HepG2 (cell line): Measurements from ENCODE around the gene GALNT18. TPM values are rescaled to one million over a fixed set of nuclear protein-coding genes. Genes with fewer than 3 reads are reported as not detected.

Experiments used
- ATAC-seq: fragments of 200-7000 bp; cut with Tn5 transposase; 3 replicates; pipeline ENCODE4 v1.9.1; 2020; ENCODE audit warnings: mild to moderate bottlenecking, moderate library complexity
- BruUV-seq: library from RNA; stranded (reverse); fragments of 400-500 nt; replicated peaks from 2 replicates; lab custom pipeline; 2021; lab: Mats Ljungman, UMichigan
- CTCF ChIA-PET: fragments of 300-600 bp; formaldehyde crosslinking; extraction: SDS; loops from one replicate; lab custom pipeline; 2021; ENCODE audit warnings: low total read pairs, inconsistent platforms, low intra/inter-chr PET ratio; lab: Yijun Ruan, JAX
- POLR2A ChIA-PET: fragments of 350-600 bp; sonication (Branson Sonifier 250); formaldehyde crosslinking; loops from one replicate; lab custom pipeline; 2020; ENCODE audit warnings: antibody characterized with exemption, inconsistent platforms; lab: Yijun Ruan, JAX
- DNase-seq: peaks from one replicate; pipeline ENCODE4 v3.0.0-alpha.2; 2015; ENCODE audit warnings: low spot score
- FAIRE-seq: peaks from 3 replicates; lab custom pipeline; 2011; peaks lifted over from hg19 to GRCh38; lab: Jason Lieb, UNC
- H2AFZ ChIP-seq: one replicate; pipeline ENCODE4 v1.6.1; 2011; ENCODE audit warnings: low read length, inconsistent platforms
- H3K27ac ChIP-seq: fragments of 300-600 bp; 3 replicates; pipeline ENCODE4 v1.8.0; 2011; ENCODE audit warnings: mixed run types, mild to moderate bottlenecking, mixed read lengths, low read length, inconsistent platforms; ENCODE audit not compliant: insufficient read depth; ENCODE audit errors: extremely low read length
- H3K27me3 ChIP-seq, 2 experiments: fragments of 200-600 bp in 1 of 2; 2 replicates in 1 of 2; 3 replicates in 1 of 2; pipeline versions ENCODE4 v1.6.0 to v1.8.0; 2011; ENCODE audit warnings: low read length in 2 of 2, mild to moderate bottlenecking in 2 of 2, moderate library complexity in 2 of 2, inconsistent platforms in 1 of 2; ENCODE audit not compliant: insufficient read depth in 2 of 2, control insufficient read depth in 1 of 2
- H3K36me3 ChIP-seq, 2 experiments: fragments of 200-600 bp in 1 of 2; replicated peaks in 1 of 2; 2 replicates in 1 of 2; 3 replicates in 1 of 2; pipeline versions ENCODE4 v1.5.1 to v1.8.0; 2011; ENCODE audit warnings: low read length in 2 of 2, inconsistent platforms in 1 of 2; ENCODE audit not compliant: insufficient read depth in 2 of 2, control insufficient read depth in 1 of 2
- H3K4me1 ChIP-seq: 2 replicates; pipeline ENCODE4 v1.5.1; 2012; ENCODE audit warnings: low read length, inconsistent platforms; ENCODE audit not compliant: insufficient read depth
- H3K4me2 ChIP-seq: 2 replicates; pipeline ENCODE4 v1.6.0; 2011; ENCODE audit warnings: low read depth, low read length, inconsistent platforms
- H3K4me3 ChIP-seq, 3 experiments: fragments of 200-600 bp in 1 of 3; sonication (generic), shearing (Covaris generic) in 1 of 3; replicated peaks in 1 of 3; 2 replicates each; pipeline ENCODE4 v1.5.1; 2011 to 2016; ENCODE audit warnings: low read length in 3 of 3, inconsistent platforms in 2 of 3, low read depth in 2 of 3, mild to moderate bottlenecking in 2 of 3, control low read depth in 1 of 3, mixed read lengths in 1 of 3; ENCODE audit not compliant: insufficient read depth in 1 of 3
- H3K79me2 ChIP-seq: one replicate; pipeline ENCODE4 v1.6.1; 2011; ENCODE audit warnings: low read length, inconsistent platforms; ENCODE audit not compliant: insufficient read depth
- H3K9ac ChIP-seq: 2 replicates; pipeline ENCODE4 v1.6.0; 2011; ENCODE audit warnings: mild to moderate bottlenecking, low read depth, low read length, inconsistent platforms; ENCODE audit not compliant: insufficient read depth
- H3K9me3 ChIP-seq: 2 replicates; pipeline ENCODE4 v1.5.1; 2012; ENCODE audit warnings: mild to moderate bottlenecking, low read length
- H4K20me1 ChIP-seq: 2 replicates; pipeline ENCODE4 v1.6.0; 2011; ENCODE audit warnings: inconsistent platforms, mild to moderate bottlenecking, low read length, moderate library complexity; ENCODE audit not compliant: insufficient read depth
- BRF2 ChIP-seq: sonication (generic); formaldehyde crosslinking; IDR thresholded peaks from 2 replicates; pipeline ENCODE4 v1.8.1; 2022; ENCODE audit warnings: mild to moderate bottlenecking, missing genetic modification reagents
- CSRNP1 ChIP-seq: sonication (generic); formaldehyde crosslinking; IDR thresholded peaks from 2 replicates; pipeline ENCODE4 v1.8.1; 2023; ENCODE audit warnings: mild to moderate bottlenecking, missing genetic modification reagents
- DR1 ChIP-seq: sonication (generic); formaldehyde crosslinking; IDR thresholded peaks from 2 replicates; pipeline ENCODE4 v1.8.0; 2021; ENCODE audit warnings: mild to moderate bottlenecking, missing genetic modification reagents, inconsistent platforms
- E2F5 ChIP-seq: sonication (generic); formaldehyde crosslinking; conservative IDR thresholded peaks from 2 replicates; pipeline ENCODE4 v1.4.0; 2020; ENCODE audit warnings: missing genetic modification reagents
- IRF9 ChIP-seq: sonication (generic); formaldehyde crosslinking; IDR thresholded peaks from 2 replicates; pipeline ENCODE4 v1.8.0; 2022; ENCODE audit warnings: missing genetic modification reagents, mild to moderate bottlenecking, borderline replicate concordance
- MTERF4 ChIP-seq: sonication (generic); formaldehyde crosslinking; IDR thresholded peaks from 2 replicates; pipeline ENCODE4 v1.8.0; 2023; ENCODE audit warnings: mild to moderate bottlenecking, missing genetic modification reagents
- NBN ChIP-seq: fragments of 450-650 bp; conservative IDR thresholded peaks from 2 replicates; pipeline ENCODE4 v1.6.1; 2017
- NR2F1 ChIP-seq, 2 experiments: fragments of 450-650 bp in 1 of 2; formaldehyde crosslinking in 1 of 2; IDR thresholded peaks; 2 replicates each; pipeline versions ENCODE4 v1.5.0 to v1.6.1; 2016 to 2020; ENCODE audit warnings: mild to moderate bottlenecking in 1 of 2, missing compliant biosample characterization in 1 of 2, missing genetic modification reagents in 1 of 2, moderate library complexity in 1 of 2
- PCBP2 ChIP-seq: fragments of 200-400 bp; formaldehyde crosslinking; optimal IDR thresholded peaks from 2 replicates; pipeline ENCODE3; 2018; ENCODE audit warnings: low read length, low read depth; ENCODE audit not compliant: poor library complexity, severe bottlenecking
- ZMAT5 ChIP-seq: sonication (generic); formaldehyde crosslinking; IDR thresholded peaks from 2 replicates; pipeline ENCODE4 v1.5.0; 2020; ENCODE audit warnings: mild to moderate bottlenecking, low read depth, missing genetic modification reagents, borderline replicate concordance
- ZNF12 ChIP-seq: sonication (generic); formaldehyde crosslinking; IDR thresholded peaks from 2 replicates; pipeline ENCODE4 v1.5.0; 2020; ENCODE audit warnings: missing genetic modification reagents
- ZNF264 ChIP-seq: sonication (generic); formaldehyde crosslinking; IDR thresholded peaks from 2 replicates; pipeline ENCODE4 v1.4.0; 2020; ENCODE audit warnings: missing genetic modification reagents
- ZNF34 ChIP-seq: sonication (generic); formaldehyde crosslinking; IDR thresholded peaks from 2 replicates; pipeline ENCODE4 v1.4.0; 2020; ENCODE audit warnings: mild to moderate bottlenecking, missing genetic modification reagents, borderline replicate concordance
- ZNF660 ChIP-seq: sonication (generic); formaldehyde crosslinking; IDR thresholded peaks from 2 replicates; pipeline ENCODE4 v1.5.1; 2020; ENCODE audit warnings: mild to moderate bottlenecking, low read depth, missing genetic modification reagents, borderline replicate concordance
- WGBS: methylation state at CpG from one replicate; pipeline ENCODE4 v1.1.6; 2017; ENCODE audit warnings: low lambda C conversion rate; 5-methylcytosine and 5-hydroxymethylcytosine counted together
- in situ Hi-C: cut with HindIII; loops from 2 replicates; pipeline ENCODE4 v1.10.0; 2017; ENCODE audit warnings: low pct_unique_long_range_greater_than_20kb; ENCODE audit not compliant: extremely low pct_ligation_motif_present
- intact Hi-C: fragments of 100-400 bp; cut with micrococcal nuclease; formaldehyde crosslinking; loops from one replicate; pipeline ENCODE4 v1.10.0; 2022; ENCODE audit not compliant: unreplicated experiment
- polyA plus RNA-seq, 8 experiments: library from polyadenylated mRNA; depleted of rRNA in 3 of 8; stranded (reverse) in 7 of 8; unstranded in 1 of 8; fragments of >200 nt; fragmentation: Illumina TruSeq in 4 of 8; extraction: Trizol in 4 of 8; gene quantifications; 2 replicates each; pipeline versions ENCODE4 v1.2.1 to v1.2.3, GENCODE V29; 2011 to 2016; ENCODE audit warnings: low read depth in 4 of 8, missing spikeins in 1 of 8, mixed read lengths in 1 of 8; ENCODE audit not compliant: insufficient read depth in 1 of 8
- total RNA-seq, 5 experiments: library from RNA; depleted of rRNA; stranded (reverse); fragments of >200 nt; fragmentation: Illumina TruSeq; extraction: Trizol; gene quantifications; 2 replicates each; pipeline ENCODE4 v1.2.3, GENCODE V29; 2016; ENCODE audit warnings: low read depth in 1 of 5

GALNT18 gene
- total and polyA plus RNA-seq, 2 of the 13 experiments (the other 11 are each of a cell fraction or from before 2014, with no cell fraction given), result 0.11 TPM; not detected in 1

- H3K4me3 ChIP-seq, result no peak overlapping the region
- WGBS, result 74% methylated on average over 5 of the region's 5 CpGs
- no peaks in the 10 kb centered on the region for H3K4me1 ChIP-seq
- no peak overlapping the region for H3K4me2 ChIP-seq
- no peak overlapping the region for H3K9ac ChIP-seq
- H3K79me2 ChIP-seq, result no peaks in the 10 kb centered on the region
- H3K36me3 ChIP-seq, result no peaks in the 10 kb centered on the region
- no TSS peak for BruUV-seq
- intact Hi-C loops, result no loop called here
- no peak overlapping the region for H2AFZ ChIP-seq
- ChIA-PET POLR2A (no interaction called here), CTCF (no interaction called here)
- no peaks in the 10 kb centered on the region for H3K9me3 ChIP-seq
- in situ Hi-C loops, result no loop called here
- FAIRE-seq (no peak), ATAC-seq (no peak), DNase-seq (no peak)
- TF ChIP-seq NR2F1 (CRISPR knock-in tag; IDR thresholded peaks at IDR 0.05), result no peak
- no peak for TF ChIP-seq CSRNP1 (CRISPR knock-in tag)
- no peak for TF ChIP-seq E2F5 (CRISPR knock-in tag)
- no peak for TF ChIP-seq MTERF4 (CRISPR knock-in tag)
- no peak for TF ChIP-seq IRF9 (CRISPR knock-in tag)
- no peak for TF ChIP-seq ZNF660 (CRISPR knock-in tag)
- TF ChIP-seq PCBP2, result no peak
- no peak for TF ChIP-seq ZNF12 (CRISPR knock-in tag)
- TF ChIP-seq ZMAT5, result no peak
- no peak for TF ChIP-seq ZNF264 (CRISPR knock-in tag)
- TF ChIP-seq ZNF34, result no peak
- TF ChIP-seq BRF2 (CRISPR knock-in tag), result no peak
- TF ChIP-seq DR1 (CRISPR knock-in tag), result no peak
- no peak for TF ChIP-seq NBN
- peaks cover 4 to 9% of the 10 kb centered on the region in 2 experiments; a peak in 3 of 5 replicates for H3K27me3 ChIP-seq
- no peaks in the 10 kb centered on the region for H4K20me1 ChIP-seq
- H3K27ac ChIP-seq, result no peak overlapping the region
Observed at GRCh38 chr11:11348303-11348702, 273.5 kb downstream of the GALNT18 start.
